GM23248 (cell line): Measurements from ENCODE around the gene CLDN20. TPM values are rescaled to one million over a fixed set of nuclear protein-coding genes. Genes with fewer than 3 reads are reported as not detected.

Experiments
- DNase-seq: peaks from one replicate; pipeline ENCODE4 v3.0.0-alpha.2; 2015
- H2AFZ ChIP-seq: fragments of 200-600 bp; sonication (generic); 2 replicates; pipeline ENCODE4 v1.6.1; 2016; ENCODE audit warnings: antibody characterized with exemption
- H3F3A ChIP-seq: fragments of 200-600 bp; sonication (generic); 2 replicates; pipeline ENCODE4 v1.6.1; 2016; ENCODE audit warnings: mild to moderate bottlenecking, antibody characterized with exemption, mixed run types; ENCODE audit not compliant: insufficient read depth
- H3K27ac ChIP-seq: fragments of 200-600 bp; sonication (generic); 2 replicates; pipeline ENCODE4 v1.5.1; 2016; ENCODE audit warnings: mild to moderate bottlenecking
- H3K27me3 ChIP-seq: fragments of 200-600 bp; sonication (generic); replicated peaks from 2 replicates; pipeline ENCODE4 v1.6.1; 2016; ENCODE audit warnings: mild to moderate bottlenecking; ENCODE audit not compliant: insufficient read depth
- H3K36me3 ChIP-seq: fragments of 200-600 bp; sonication (generic); 2 replicates; pipeline ENCODE4 v1.6.1; 2016; ENCODE audit warnings: low read depth, mild to moderate bottlenecking
- H3K4me1 ChIP-seq: fragments of 200-600 bp; sonication (generic); 2 replicates; pipeline ENCODE4 v1.6.1; 2016; ENCODE audit warnings: mild to moderate bottlenecking; ENCODE audit not compliant: insufficient read depth
- H3K4me2 ChIP-seq: fragments of 200-600 bp; sonication (generic); one replicate; pipeline ENCODE4 v1.6.1; 2016; ENCODE audit warnings: mild to moderate bottlenecking; ENCODE audit not compliant: unreplicated experiment
- H3K4me3 ChIP-seq: fragments of 200-600 bp; sonication (generic); 2 replicates; pipeline ENCODE4 v1.5.1; 2016; ENCODE audit warnings: mild to moderate bottlenecking
- H3K79me2 ChIP-seq: fragments of 200-600 bp; sonication (generic); 2 replicates; pipeline ENCODE4 v1.6.1; 2016; ENCODE audit warnings: mild to moderate bottlenecking; ENCODE audit not compliant: insufficient read depth
- H3K9ac ChIP-seq: fragments of 200-600 bp; sonication (generic); 2 replicates; pipeline ENCODE4 v1.6.1; 2016; ENCODE audit warnings: mild to moderate bottlenecking
- H3K9me2 ChIP-seq: fragments of 200-600 bp; sonication (generic); 2 replicates; pipeline ENCODE4 v1.6.1; 2016; ENCODE audit warnings: mixed run types, mild to moderate bottlenecking, moderate library complexity; ENCODE audit not compliant: insufficient read depth
- H3K9me3 ChIP-seq: fragments of 200-600 bp; sonication (generic); one replicate; pipeline ENCODE4 v1.6.1; 2017; ENCODE audit warnings: low read depth
- H4K20me1 ChIP-seq: fragments of 200-600 bp; sonication (generic); 2 replicates; pipeline ENCODE4 v1.6.0; 2016; ENCODE audit not compliant: insufficient read depth
- EZH2 ChIP-seq: fragments of 200-600 bp; sonication (generic); IDR thresholded peaks from 2 replicates; pipeline ENCODE4 v1.6.1; 2018; ENCODE audit warnings: antibody characterized with exemption, mild to moderate bottlenecking; ENCODE audit not compliant: insufficient read depth, poor library complexity, severe bottlenecking
- EZH2phosphoT487 ChIP-seq: fragments of 200-600 bp; sonication (generic); IDR thresholded peaks from 2 replicates; pipeline ENCODE4 v1.6.1; 2018; ENCODE audit warnings: antibody characterized with exemption, moderate library complexity, mild to moderate bottlenecking, low read depth; ENCODE audit not compliant: insufficient read depth
- WGBS, 2 experiments: methylation state at CpG; one replicate each; pipeline ENCODE4 v1.1.6; 2015 to 2017; ENCODE audit warnings: low lambda C conversion rate in 2 of 2, low coverage in 1 of 2; ENCODE audit errors: missing lambda C conversion rate in 2 of 2; 5-methylcytosine and 5-hydroxymethylcytosine counted together
- in situ Hi-C: fragments of 300-500 bp; cut with MboI; formaldehyde crosslinking; loops from 2 replicates; pipeline ENCODE4 v1.15.0; 2020
- polyA plus RNA-seq: library from polyadenylated mRNA; unstranded; fragments of >200 nt; fragmentation: Nextera tagmentation; extraction: Ambion mirVana; gene quantifications from 2 replicates; pipeline ENCODE4 v1.2.1, GENCODE V29; 2016
- total RNA-seq: library from RNA; depleted of rRNA; stranded (reverse); fragments of >200 nt; shearing (Covaris generic); gene quantifications from 2 replicates; pipeline ENCODE4 v1.2.3, GENCODE V29; 2014

The CLDN20 gene
- total and polyA plus RNA-seq, 2 experiments from 2014 or later: not detected

DNA sequence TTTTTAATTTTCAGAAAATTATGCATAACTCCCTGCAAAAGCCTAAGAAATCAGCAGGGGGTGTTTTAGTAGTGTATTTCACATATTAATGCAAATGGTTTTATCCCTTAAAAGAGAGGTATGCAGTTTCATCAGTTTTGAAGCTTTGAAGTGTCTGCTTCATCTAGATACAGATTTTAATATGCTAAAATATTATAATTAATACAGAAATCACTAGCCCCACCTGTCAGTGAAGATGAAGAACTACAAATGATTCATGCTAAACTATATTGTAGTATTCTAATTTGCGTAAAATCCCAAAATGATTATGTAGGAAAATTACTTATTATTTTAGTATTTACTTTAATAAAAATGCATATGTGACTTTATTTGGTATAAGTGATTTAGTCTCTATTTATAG is 53.4 kb downstream of the CLDN20 start:
- in situ Hi-C loops: no loop called here
- no peak overlapping the region for H3K4me2 ChIP-seq
- H3K9me2 ChIP-seq: no peaks in the 10 kb centered on the region
- H2AFZ ChIP-seq: no peak overlapping the region
- H3F3A ChIP-seq: 0 out of 2 replicates have a peak, but pooled peaks cover 6% of the 10 kb centered on the region
- no peaks in the 10 kb centered on the region for H3K9me3 ChIP-seq
- TF ChIP-seq EZH2phosphoT487: no peak
- TF ChIP-seq EZH2: no peak
- no peaks in the 10 kb centered on the region for H4K20me1 ChIP-seq
- H3K4me1 ChIP-seq: 0 out of 2 replicates have a peak, but pooled peaks cover 7% of the 10 kb centered on the region
- no peak overlapping the region for H3K9ac ChIP-seq
- H3K4me3 ChIP-seq: no peak overlapping the region
- no peaks in the 10 kb centered on the region for H3K36me3 ChIP-seq
- peak; percentile 34 for DNase-seq
- H3K27ac ChIP-seq: no peak overlapping the region
- peaks cover 10% of the 10 kb centered on the region for H3K79me2 ChIP-seq
- H3K27me3 ChIP-seq: no peaks in the 10 kb centered on the region
- WGBS, 2 experiments: 80 to 95% methylated on average over 1 of the region's 1 CpG

DNA sequence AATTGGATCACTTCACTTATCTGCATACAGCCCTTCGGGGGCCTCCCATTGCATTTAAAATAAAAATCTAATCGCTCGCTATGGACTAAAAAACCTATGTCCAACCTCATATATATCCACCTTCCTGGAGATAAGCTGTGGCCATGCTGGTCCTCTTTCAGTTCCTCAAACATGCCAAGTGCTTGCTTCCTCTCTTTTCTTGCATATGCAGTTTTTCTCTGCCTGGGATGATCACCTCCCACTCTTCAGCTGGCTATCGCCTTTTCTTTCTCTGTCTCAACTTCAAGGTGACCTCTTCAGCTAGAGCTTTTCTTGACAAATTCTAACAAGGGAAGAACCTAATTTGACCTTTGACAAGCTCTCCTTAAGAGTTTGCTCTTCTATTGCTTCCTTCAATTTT is 56.1 kb downstream of the CLDN20 start:
- in situ Hi-C loops: loop anchor here (10.0 kb wide), 1 partner anchor 175 kb away; no protein-coding TSS in a partner anchor
- H3K79me2 ChIP-seq: no peaks in the 10 kb centered on the region
- no peaks in the 10 kb centered on the region for H3K9me3 ChIP-seq
- WGBS, 2 experiments: 90 to 95% methylated on average over 4 of the region's 4 CpGs
- H3K4me2 ChIP-seq: no peak overlapping the region
- no peaks in the 10 kb centered on the region for H3K27me3 ChIP-seq
- H3K4me3 ChIP-seq: no peak overlapping the region
- H3K9me2 ChIP-seq: no peaks in the 10 kb centered on the region
- H2AFZ ChIP-seq: no peak overlapping the region
- H4K20me1 ChIP-seq: no peaks in the 10 kb centered on the region
- no peak for TF ChIP-seq EZH2phosphoT487
- TF ChIP-seq EZH2: no peak
- H3K9ac ChIP-seq: no peak overlapping the region
- 0 out of 2 replicates have a peak, but pooled peaks cover 6% of the 10 kb centered on the region for H3F3A ChIP-seq
- no peaks in the 10 kb centered on the region for H3K36me3 ChIP-seq
- no peak overlapping the region for H3K27ac ChIP-seq
- DNase-seq: no peak
- 0 out of 2 replicates have a peak, but pooled peaks cover 7% of the 10 kb centered on the region for H3K4me1 ChIP-seq

DNA sequence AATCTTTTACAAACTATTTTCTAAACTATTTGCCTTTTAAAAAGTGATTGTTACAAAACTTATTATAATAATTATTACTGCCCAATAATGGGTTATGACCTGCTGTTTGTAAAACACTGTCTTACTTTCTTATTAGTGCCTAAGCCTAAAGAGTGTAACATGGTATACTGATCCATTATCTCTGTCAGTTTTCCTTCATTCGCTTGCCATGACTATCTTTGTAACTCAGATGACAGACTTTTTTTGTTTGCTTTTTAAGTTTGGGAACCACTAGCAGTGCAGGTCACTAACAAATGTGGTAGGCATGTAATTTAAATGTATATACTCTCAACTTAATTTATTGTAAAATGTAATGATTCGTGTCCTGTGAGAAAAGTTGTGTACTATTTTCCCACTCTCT is 60.4 kb downstream of the CLDN20 start:
- no peak overlapping the region for H2AFZ ChIP-seq

DNA sequence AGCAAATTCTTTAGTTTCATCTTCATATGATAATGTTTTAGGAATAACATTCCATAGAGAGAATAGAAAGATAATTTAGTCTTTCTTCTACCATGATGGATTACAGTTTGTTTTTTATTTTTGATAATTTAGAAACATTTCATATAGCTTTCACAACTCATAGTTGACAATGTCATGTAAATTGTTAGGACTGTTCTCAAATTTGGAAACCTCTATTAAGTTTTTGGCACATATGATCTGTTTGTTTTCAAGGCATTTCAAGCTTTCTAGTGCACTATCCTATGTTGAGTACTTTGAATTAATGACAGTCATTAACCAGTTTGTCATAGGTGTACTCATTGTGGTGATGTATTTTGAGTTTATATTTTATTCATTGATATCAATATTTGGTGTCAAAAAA is 61.2 kb downstream of the CLDN20 start:
- H3K27me3 ChIP-seq: no peaks in the 10 kb centered on the region
- no peak overlapping the region for H3K9ac ChIP-seq
- no peaks in the 10 kb centered on the region for H3K36me3 ChIP-seq
- H3K9me2 ChIP-seq: no peaks in the 10 kb centered on the region
- in situ Hi-C loops: loop anchor here (10.0 to 25.0 kb wide), 2 partner anchors 170 to 1237 kb away; no protein-coding TSS in a partner anchor
- TF ChIP-seq EZH2phosphoT487 (no peak), EZH2 (no peak)
- no peak overlapping the region for H2AFZ ChIP-seq
- H3K79me2 ChIP-seq: no peaks in the 10 kb centered on the region
- no peak overlapping the region for H3K4me3 ChIP-seq
- DNase-seq: no peak
- H3K4me1 ChIP-seq: 0 out of 2 replicates have a peak, but pooled peaks cover 6% of the 10 kb centered on the region
- no peaks in the 10 kb centered on the region for H3K9me3 ChIP-seq
- no peaks in the 10 kb centered on the region for H3F3A ChIP-seq
- H4K20me1 ChIP-seq: no peaks in the 10 kb centered on the region
- no peak overlapping the region for H3K27ac ChIP-seq
- no peak overlapping the region for H3K4me2 ChIP-seq

More for the DNA sequence above, 60.4 kb downstream of the CLDN20 start:
- WGBS, 2 experiments: 91 to 96% methylated on average over 2 of the region's 2 CpGs
- Histone ChIP-seq H3K79me2 (no peaks in the 10 kb centered on the region), H3K4me3 (no peak overlapping the region), H3K9me2 (no peaks in the 10 kb centered on the region), H3K9ac (no peak overlapping the region), H3K36me3 (no peaks in the 10 kb centered on the region), H3K4me1 (0 out of 2 replicates have a peak, but pooled peaks cover 6% of the 10 kb centered on the region), H3K27me3 (no peaks in the 10 kb centered on the region), H3K9me3 (no peaks in the 10 kb centered on the region), H3F3A (no peaks in the 10 kb centered on the region), H4K20me1 (no peaks in the 10 kb centered on the region), H3K4me2 (no peak overlapping the region), H3K27ac (no peak overlapping the region)
- TF ChIP-seq EZH2phosphoT487 (no peak), EZH2 (no peak)
- no peak for DNase-seq
- in situ Hi-C loops: loop anchor here (10.0 kb wide), 1 partner anchor 171 kb away; no protein-coding TSS in a partner anchor
